Heart left ventricle (tissue), 13 donors: Measurements from ENCODE around the gene HSPA14.

Experiments
- CTCF ChIP-seq, 12 donors: fragments of 200-600 bp; sonication (generic) in 4 of 12; IDR thresholded peaks; one replicate each; pipeline versions ENCODE4 v1.5.0 to v1.8.0; 2018 to 2022; ENCODE audit warnings: antibody characterized with exemption in 12 of 12, mild to moderate bottlenecking in 5 of 12
- POLR2A ChIP-seq, 2 donors: fragments of 450-650 bp; IDR thresholded peaks; one replicate each; pipeline ENCODE4 v1.6.1; 2017; ENCODE audit warnings: antibody characterized with exemption in 2 of 2, mild to moderate bottlenecking in 2 of 2, moderate library complexity in 2 of 2
- donor health status: ischemic (EF 13 %, LVEDD 7.1; RV severe dilation, severe dysfunction).
- donor health status: DM: no; HTN: yes; CAD: no.
- donor health status: DM: no; HTN: no; CAD: no.
- donor health status: ischemic (EF 25% LVEDD 6.9; RV normal size, moderate dysfunction).
- donor health status: ischemic (EF 25% LVEDD 5.7; RV mildly dilated, moderate dysfunction).
- donor health status: ischemic (EF 35%, LVEDD 5.7; RV mildly dilated, moderate dysfunction).
- donor health status: nonischemic (EF 11% LVEDD 7.7; RV severe dilation, severe dysfunction).
- donor health status: DM: yes; HTN: yes; CAD: no.
- donor health status: PGD.
- donor health status: ischemic (EF 29% LVEDD 5.4; RV normal size, mild dysfunction).
- donor health status: nonischemic (EF 23%, LVEDD 6.1; RV moderate dilation, normal function).

DNA sequence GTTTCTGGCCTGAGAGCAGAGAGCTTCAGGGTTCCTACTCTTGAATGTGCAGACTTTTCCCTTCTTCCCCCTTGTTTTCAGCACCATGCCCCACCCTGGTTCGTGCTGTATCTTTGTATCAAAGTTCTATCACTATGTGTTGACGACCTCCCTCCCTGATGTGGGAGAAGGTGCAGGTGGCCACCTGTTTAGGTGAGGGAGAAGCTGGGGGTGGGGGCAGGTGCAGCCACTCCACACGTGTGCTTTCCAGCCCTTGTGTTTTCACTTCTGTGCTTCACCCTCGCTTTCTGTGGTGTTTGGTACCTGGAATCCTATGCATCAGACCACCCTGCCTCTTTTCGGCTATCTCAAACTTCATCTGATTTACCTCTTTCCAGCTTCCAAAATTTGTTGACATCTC, 20.9 kb downstream of the HSPA14 start:
- TF ChIP-seq POLR2A (IDR thresholded peaks at IDR 0.05) (no peak), CTCF (IDR thresholded peaks at IDR 0.05) (no peak)
